Osteocyte (in vitro differentiated cells): Measurements from ENCODE around the gene GDF9. TPM values are rescaled to one million over a fixed set of nuclear protein-coding genes. Genes with fewer than 3 reads are reported as not detected.

Experiments used
- DNase-seq: peaks from one replicate; pipeline ENCODE4 v3.0.0; 2021; ENCODE audit warnings: mixed read lengths; ENCODE audit not compliant: unreplicated experiment; ENCODE audit errors: extremely low spot score
- H3K27ac Mint-ChIP-seq: one replicate; pipeline ENCODE4 v1.8.0; 2021; ENCODE audit warnings: mild to moderate bottlenecking, mixed read lengths; ENCODE audit not compliant: unreplicated experiment
- H3K27me3 Mint-ChIP-seq: one replicate; pipeline ENCODE4 v1.8.0; 2021; ENCODE audit warnings: mixed read lengths; ENCODE audit not compliant: unreplicated experiment
- H3K36me3 Mint-ChIP-seq: one replicate; pipeline ENCODE4 v1.8.0; 2021; ENCODE audit warnings: mixed read lengths; ENCODE audit not compliant: unreplicated experiment
- H3K4me1 Mint-ChIP-seq: one replicate; pipeline ENCODE4 v1.8.0; 2021; ENCODE audit warnings: mixed read lengths; ENCODE audit not compliant: unreplicated experiment
- H3K4me3 Mint-ChIP-seq: one replicate; pipeline ENCODE4 v1.8.0; 2021; ENCODE audit warnings: mild to moderate bottlenecking, moderate library complexity, mixed read lengths; ENCODE audit not compliant: unreplicated experiment
- H3K9me3 Mint-ChIP-seq: one replicate; pipeline ENCODE4 v1.8.0; 2021; ENCODE audit warnings: mixed read lengths; ENCODE audit not compliant: unreplicated experiment
- total RNA-seq: library from RNA; stranded (reverse); gene quantifications from 2 replicates; pipeline ENCODE4 v1.2.1, GENCODE V29; 2021
- TF ChIP-seq, protein P1 (sequence below): fragments of 200-600 bp; sonication (generic); IDR thresholded peaks from 2 replicates; pipeline ENCODE4 v1.5.0; 2021; ENCODE audit warnings: antibody characterized with exemption, mild to moderate bottlenecking, moderate library complexity

Gene GDF9
- total RNA-seq, 1 donor from 2014 or later, result 0.30 TPM

DNA sequence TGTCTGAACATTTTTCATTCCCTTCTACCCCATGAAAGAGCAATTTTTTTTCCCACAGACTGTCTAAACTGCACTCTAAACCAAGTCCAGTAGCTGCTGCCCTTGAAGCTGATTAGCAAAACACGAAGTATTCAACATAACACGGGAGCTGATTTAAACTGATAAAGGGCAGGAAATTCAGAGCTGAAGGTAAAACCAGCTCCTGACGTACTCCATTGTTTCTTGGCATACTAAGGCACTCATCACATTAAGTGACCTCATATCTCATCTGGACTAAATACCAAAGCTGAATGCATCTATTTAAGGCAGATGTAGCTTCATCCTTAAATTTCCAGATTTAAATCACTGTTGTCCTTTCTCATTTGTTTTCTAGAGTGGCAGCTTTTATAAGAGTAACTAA lies 12.0 kb downstream of the GDF9 start:
- no peaks in the 10 kb centered on the region for H3K9me3 Mint-ChIP-seq
- TF ChIP-seq, protein P1, sequence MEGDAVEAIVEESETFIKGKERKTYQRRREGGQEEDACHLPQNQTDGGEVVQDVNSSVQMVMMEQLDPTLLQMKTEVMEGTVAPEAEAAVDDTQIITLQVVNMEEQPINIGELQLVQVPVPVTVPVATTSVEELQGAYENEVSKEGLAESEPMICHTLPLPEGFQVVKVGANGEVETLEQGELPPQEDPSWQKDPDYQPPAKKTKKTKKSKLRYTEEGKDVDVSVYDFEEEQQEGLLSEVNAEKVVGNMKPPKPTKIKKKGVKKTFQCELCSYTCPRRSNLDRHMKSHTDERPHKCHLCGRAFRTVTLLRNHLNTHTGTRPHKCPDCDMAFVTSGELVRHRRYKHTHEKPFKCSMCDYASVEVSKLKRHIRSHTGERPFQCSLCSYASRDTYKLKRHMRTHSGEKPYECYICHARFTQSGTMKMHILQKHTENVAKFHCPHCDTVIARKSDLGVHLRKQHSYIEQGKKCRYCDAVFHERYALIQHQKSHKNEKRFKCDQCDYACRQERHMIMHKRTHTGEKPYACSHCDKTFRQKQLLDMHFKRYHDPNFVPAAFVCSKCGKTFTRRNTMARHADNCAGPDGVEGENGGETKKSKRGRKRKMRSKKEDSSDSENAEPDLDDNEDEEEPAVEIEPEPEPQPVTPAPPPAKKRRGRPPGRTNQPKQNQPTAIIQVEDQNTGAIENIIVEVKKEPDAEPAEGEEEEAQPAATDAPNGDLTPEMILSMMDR, result no peak
- no peak for DNase-seq
- H3K27ac Mint-ChIP-seq, result no peak overlapping the region
- H3K36me3 Mint-ChIP-seq, result no peaks in the 10 kb centered on the region
- no peaks in the 10 kb centered on the region for H3K4me1 Mint-ChIP-seq
- H3K27me3 Mint-ChIP-seq, result peaks cover 8% of the 10 kb centered on the region
- H3K4me3 Mint-ChIP-seq, result no peak overlapping the region

DNA sequence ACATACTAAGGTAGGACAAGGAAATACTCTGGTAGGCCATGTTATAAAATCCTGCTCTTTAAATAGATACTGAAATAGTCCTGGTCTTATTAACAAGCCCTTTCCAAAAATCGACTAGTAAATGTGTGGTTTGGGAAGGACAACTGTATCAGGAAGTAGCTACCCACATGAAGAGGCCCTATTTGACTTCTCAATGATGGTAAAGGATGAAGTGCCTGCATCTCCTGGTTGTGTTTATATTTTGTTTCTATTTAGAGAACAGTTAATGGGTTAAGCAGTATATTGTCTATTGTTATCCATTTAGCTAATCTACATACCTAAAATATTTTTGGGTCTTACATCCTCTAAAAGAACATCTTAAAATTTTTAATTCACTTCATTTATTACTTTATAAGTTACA lies 12.5 kb downstream of the GDF9 start:
- no peaks in the 10 kb centered on the region for H3K9me3 Mint-ChIP-seq
- H3K4me3 Mint-ChIP-seq, result no peak overlapping the region
- no peaks in the 10 kb centered on the region for H3K36me3 Mint-ChIP-seq
- DNase-seq, result no peak
- no peak overlapping the region for H3K27ac Mint-ChIP-seq
- H3K27me3 Mint-ChIP-seq, result peaks cover 8% of the 10 kb centered on the region
- TF ChIP-seq, protein P1, result no peak
- H3K4me1 Mint-ChIP-seq, result no peaks in the 10 kb centered on the region

DNA sequence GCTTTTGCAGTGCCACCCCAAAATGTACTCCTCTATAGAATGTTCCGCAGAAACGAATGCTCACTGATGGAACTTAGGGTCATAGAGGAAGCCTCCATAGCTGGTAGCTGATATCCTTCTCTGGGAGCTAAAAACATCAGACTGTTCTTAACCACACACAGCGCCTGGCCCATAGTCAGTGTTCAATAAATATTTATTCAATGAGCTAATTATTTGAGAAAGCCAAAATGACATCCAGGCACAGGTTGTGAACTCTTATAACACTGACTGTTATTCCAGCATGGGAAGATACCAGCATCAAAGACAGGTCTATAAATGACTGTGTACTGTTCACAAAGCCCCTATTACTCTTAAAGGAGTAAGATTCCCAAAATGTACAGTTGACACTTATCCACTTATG lies 12.9 kb downstream of the GDF9 start:
- TF ChIP-seq, protein P1, result no peak
- H3K4me1 Mint-ChIP-seq, result no peaks in the 10 kb centered on the region
- no peaks in the 10 kb centered on the region for H3K9me3 Mint-ChIP-seq
- no peaks in the 10 kb centered on the region for H3K36me3 Mint-ChIP-seq
- no peak overlapping the region for H3K27ac Mint-ChIP-seq
- no peak overlapping the region for H3K4me3 Mint-ChIP-seq
- H3K27me3 Mint-ChIP-seq, result peaks cover 8% of the 10 kb centered on the region
- DNase-seq, result no peak

DNA sequence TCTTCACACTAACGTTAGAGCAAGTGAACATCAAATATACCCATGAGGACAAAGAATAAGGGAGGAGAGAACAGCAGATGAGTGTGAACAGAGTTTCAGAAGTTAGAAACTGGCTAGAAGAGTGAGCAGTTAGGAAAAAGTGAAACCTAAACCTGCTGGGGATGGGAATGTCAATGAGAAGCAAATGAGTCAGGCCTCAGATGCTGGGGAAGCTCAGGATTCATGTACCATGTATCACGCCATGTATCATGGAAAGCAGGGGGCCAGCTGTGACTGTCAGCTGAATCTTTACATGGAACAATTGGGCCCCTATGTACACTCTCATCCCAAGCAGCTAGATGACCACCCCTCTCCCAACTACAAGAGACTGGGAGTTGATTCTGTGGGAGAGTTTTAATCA lies 16.2 kb downstream of the GDF9 start:
- TF ChIP-seq, protein P1, result no peak
- no peak overlapping the region for H3K27ac Mint-ChIP-seq
- H3K27me3 Mint-ChIP-seq, result no peaks in the 10 kb centered on the region
- H3K4me1 Mint-ChIP-seq, result no peaks in the 10 kb centered on the region
- no peaks in the 10 kb centered on the region for H3K9me3 Mint-ChIP-seq
- no peak for DNase-seq
- no peak overlapping the region for H3K4me3 Mint-ChIP-seq
- no peaks in the 10 kb centered on the region for H3K36me3 Mint-ChIP-seq

DNA sequence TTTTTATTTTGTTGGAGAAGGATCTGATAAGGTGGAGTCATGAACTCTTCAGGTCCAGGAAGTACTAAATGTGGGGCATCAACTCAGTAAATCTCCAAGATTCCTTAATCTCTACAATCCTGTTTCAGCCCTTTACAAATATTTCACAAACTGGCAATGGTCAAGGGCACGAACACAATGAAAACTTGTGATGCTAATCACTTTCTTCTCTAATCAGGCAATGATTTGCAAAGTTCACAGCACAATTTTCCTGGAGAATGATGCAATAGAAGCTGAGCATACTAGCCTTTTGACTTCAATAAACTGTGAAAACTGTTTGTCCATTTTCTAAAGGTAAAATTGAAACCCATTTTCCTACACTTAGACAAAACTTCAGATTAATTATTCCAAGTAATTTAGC lies 16.9 kb downstream of the GDF9 start:
- no peak for DNase-seq
- H3K4me3 Mint-ChIP-seq, result no peak overlapping the region
- no peak overlapping the region for H3K27ac Mint-ChIP-seq
- no peaks in the 10 kb centered on the region for H3K9me3 Mint-ChIP-seq
- TF ChIP-seq, protein P1, result no peak
- no peaks in the 10 kb centered on the region for H3K27me3 Mint-ChIP-seq
- H3K4me1 Mint-ChIP-seq, result no peaks in the 10 kb centered on the region
- H3K36me3 Mint-ChIP-seq, result no peaks in the 10 kb centered on the region
